G401 (cell line): Measurements from ENCODE around the gene AGTRAP. TPM values are rescaled to one million over a fixed set of nuclear protein-coding genes. Genes with fewer than 3 reads are reported as not detected.
A peak's percentile ranks its signal among the peaks of the same experiment; 100 is the strongest.

Experiments used
- DNase-seq: peaks from one replicate; pipeline ENCODE4 v3.0.0-alpha.2; 2015; ENCODE audit warnings: low spot score
- in situ Hi-C: cut with HindIII; loops from 2 replicates; pipeline ENCODE4 v1.10.0; 2016; ENCODE audit warnings: low sequenced_read_pairs, mixed read lengths
- total RNA-seq: library from RNA; depleted of rRNA; stranded (reverse); fragments of >200 nt; shearing (Covaris generic); gene quantifications from 2 replicates; pipeline ENCODE4 v1.2.3, GENCODE V29; 2014

Gene AGTRAP
- total RNA-seq, 1 experiment from 2014 or later, result 97.2 TPM

DNA sequence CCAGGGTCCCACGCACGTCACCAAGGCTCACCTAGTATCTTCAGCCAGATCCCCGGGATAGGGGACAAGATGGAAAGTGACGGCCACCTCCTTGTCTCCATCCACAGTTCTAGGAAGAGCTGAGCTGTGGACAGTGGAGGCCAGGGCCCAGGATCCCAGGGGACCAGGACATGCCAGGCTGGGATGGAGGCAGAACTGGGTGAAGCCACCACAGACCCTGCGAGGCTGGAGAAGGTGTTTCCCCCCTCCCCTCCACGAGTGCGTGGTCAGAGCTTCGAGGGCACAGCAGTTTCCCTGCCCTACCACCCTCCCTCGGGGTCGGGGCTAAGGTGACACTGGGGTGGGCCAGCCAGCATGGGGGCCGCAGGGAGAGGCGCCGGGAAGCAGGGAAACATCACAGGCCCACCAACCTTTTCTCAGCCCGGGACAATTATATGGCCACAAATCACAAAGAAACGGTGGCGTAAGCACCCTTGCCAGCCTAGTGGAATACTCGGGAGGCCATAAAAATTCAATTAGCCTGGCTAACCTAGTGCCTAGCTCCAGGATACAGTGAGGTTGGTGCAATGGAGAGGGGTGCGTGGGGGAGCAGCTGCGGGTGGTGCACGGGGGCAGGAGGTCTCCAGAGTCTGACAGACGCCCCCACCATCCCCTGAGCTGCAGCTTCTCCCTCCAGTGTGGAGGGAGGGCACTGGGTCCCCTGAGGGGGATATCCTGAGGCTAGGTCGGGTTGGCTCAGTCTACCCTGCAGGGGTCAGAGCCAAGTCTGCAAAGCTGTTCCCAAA lies 31.1 kb upstream of the AGTRAP start:
- in situ Hi-C loops, result no loop called here
- DNase-seq, result no peak

- in situ Hi-C loops, result no loop called here
- no peak for DNase-seq
Observed at GRCh38 chr1:11705596-11705995, 30.3 kb upstream of the AGTRAP start.

DNA sequence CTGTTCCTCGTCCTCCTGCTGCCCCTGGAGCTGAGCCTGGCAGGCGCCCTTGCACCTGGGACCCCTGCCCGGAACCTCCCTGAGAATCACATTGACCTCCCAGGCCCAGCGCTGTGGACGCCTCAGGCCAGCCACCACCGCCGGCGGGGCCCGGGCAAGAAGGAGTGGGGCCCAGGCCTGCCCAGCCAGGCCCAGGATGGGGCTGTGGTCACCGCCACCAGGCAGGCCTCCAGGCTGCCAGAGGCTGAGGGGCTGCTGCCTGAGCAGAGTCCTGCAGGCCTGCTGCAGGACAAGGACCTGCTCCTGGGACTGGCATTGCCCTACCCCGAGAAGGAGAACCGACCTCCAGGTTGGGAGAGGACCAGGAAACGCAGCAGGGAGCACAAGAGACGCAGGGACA lies 29.6 kb upstream of the AGTRAP start:
- in situ Hi-C loops, result no loop called here
- no peak for DNase-seq

DNA sequence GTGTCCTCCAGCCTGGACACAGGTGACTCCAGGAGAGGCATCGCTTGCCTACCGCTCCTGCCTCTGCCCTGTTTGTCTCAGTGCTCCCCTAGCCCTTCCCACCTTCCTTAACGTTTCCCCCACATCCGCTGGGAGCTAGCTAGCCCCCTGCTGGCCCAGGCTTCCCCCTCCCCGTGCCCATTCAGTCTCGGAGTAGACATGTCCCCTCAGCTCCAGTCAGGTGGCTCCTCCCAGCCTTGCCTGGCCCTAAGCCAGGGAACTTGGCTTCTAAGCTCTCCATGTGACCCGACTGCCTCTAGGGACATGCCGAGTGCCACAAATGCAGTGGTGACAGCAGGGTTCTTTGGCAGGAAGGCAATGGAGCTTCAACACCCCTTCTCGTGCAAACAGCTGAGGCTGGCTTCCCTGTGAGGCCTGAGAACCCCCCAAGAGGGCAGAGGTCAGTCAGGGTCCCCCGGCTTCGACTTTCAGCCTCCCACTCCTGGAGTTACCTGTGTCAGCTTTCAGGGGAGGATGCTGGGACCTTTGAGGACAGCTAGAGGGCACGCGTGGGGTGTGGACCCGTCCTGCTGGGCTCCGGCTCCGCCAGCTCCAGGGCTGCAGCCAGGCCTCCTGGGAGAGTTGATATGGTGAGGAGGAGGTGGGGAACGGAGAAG lies 28.2 kb upstream of the AGTRAP start:
- in situ Hi-C loops, result no loop called here
- DNase-seq, result peak; percentile 58

DNA sequence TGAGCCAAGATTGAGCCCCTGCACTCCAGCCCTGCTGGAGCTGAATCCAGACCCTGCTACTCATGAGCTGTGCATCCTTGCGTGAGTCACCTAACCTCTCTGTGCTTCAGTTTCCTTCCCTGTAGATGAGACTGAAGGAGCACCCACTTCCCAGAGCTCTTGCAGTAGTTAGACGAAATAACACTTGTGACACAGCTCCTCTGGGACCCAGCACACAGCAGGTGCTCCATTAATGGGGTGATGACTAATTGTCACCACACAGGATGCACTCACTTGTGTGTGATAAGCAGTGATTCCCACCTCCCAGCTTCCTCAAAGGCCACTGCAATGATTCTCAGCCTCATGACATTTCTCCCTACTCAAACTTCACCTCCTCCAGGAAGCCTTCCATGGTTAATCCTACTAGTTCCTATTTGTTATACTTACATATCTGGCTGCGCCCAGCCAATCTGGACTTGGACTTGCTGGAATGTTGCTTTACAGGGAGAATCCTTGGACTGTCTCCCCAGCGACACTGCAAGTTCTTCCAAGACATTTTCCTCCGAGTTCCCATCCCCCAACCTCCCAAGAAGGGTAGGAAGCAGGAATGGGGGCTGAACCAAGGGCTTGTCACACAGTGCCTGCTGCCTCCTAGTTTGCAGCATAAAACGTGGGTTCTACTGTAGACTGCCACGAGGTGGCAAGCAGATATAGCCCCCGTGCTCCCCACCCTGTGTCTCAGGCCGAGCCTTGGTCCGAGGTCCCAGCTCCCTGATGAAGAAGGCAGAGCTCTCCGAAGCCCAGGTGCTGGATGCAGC lies 27.2 kb upstream of the AGTRAP start:
- no peak for DNase-seq
- in situ Hi-C loops, result no loop called here

- in situ Hi-C loops, result no loop called here
- no peak for DNase-seq
Observed at GRCh38 chr1:11711490-11711889, 24.4 kb upstream of the AGTRAP start.

GRCh38 chr1:11712285-11712684 lies 23.7 kb upstream of the AGTRAP start:
- in situ Hi-C loops, result no loop called here
- DNase-seq, result no peak

DNA sequence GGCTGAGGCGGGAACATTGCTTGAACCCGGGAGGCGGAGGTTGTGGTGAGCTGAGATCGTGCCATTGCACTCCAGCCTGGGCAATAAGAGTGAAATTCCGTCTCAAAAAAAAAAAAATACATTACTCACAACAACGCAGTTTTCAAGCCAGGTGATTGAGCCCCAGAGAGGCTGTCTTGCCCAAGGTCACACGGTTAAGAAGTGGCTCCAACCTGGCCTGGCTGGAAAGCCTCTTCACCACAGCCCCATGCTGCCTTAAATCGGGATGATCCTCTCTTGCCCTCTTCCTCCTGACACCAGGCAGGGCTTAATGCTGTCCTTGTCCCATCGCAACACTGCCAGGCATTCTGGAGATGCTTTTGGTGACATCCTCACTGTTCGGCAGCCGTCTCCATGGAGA lies 22.8 kb upstream of the AGTRAP start:
- DNase-seq, result no peak
- in situ Hi-C loops, result no loop called here

GRCh38 chr1:11714831-11715575 lies 20.9 kb upstream of the AGTRAP start:
- peak; percentile 56 for DNase-seq
- in situ Hi-C loops, result no loop called here

DNA sequence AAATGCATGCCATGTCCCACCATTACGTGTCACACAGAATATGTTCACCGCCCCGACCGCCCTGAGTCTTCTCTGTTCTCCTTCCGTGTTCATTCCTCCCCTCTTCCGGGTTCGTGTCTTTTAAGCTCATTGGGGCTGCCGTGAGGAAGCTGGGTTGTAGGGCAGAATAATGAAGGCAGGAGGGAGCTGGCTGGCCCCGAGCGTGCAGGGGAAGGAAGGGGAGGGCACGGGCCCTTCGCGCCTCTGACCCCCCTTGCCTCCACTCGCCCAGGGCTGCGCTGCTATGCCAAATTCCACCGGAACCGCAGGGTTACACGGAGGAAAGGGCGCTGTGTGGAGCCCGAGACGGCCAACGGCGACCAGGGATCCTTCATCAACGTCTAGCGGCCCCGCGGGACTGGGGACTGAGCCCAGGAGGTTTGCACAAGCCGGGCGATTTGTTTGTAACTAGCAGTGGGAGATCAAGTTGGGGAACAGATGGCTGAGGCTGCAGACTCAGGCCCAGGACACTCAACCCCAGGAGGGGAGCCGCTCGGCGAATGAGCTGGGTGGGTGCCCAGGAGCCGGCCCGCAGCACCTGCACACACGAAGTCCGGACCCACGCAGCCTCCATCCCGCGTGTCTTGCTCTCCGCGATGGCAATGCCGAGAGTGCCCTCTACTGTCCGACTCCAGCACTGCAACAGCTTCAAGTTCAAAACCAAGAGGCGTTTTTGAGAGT lies 16.5 kb upstream of the AGTRAP start:
- in situ Hi-C loops, result no loop called here
- peak; percentile 92 for DNase-seq

GRCh38 chr1:11720033-11720376 lies 15.9 kb upstream of the AGTRAP start:
- in situ Hi-C loops, result no loop called here
- DNase-seq, result no peak

DNA sequence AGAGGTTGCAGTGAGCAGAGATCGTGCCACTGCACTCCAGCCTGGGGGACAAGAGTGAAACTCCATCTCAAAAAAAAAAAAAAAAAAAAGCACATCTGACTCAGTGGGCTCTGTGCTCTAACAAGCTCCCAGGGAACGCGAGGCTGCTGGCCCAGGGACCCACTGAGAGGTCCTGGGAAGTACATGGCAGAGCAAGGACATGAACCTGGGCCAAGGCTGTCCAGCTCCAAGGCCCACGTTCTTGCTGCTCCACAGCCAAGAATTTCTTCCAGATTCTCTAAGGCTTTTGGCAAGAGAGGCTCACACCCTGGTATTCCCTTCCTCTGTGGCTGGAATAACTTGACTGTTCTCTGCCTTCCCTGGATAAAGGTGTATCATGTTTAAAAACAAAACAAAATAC lies 15.4 kb upstream of the AGTRAP start:
- in situ Hi-C loops, result no loop called here
- DNase-seq, result no peak

DNA sequence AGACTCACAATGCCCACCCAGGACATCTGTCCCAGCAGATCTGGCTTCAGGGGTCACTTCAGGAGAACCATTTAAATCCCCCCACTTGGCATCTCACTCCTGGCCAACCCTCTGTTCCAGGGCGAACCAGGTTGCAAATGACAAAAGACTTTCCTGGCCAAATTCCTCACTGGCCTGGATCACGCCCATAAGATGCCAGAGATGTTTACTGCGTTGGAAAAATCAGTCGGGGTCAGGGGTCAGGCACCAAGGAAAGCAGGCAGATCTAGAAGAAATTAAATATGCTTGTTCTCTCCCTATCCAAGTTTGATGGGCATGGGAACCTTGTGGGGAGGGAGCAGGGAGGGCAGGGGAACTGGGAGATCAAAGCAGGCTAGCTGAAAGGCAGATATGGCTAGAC lies 14.6 kb upstream of the AGTRAP start:
- in situ Hi-C loops, result no loop called here
- no peak for DNase-seq

DNA sequence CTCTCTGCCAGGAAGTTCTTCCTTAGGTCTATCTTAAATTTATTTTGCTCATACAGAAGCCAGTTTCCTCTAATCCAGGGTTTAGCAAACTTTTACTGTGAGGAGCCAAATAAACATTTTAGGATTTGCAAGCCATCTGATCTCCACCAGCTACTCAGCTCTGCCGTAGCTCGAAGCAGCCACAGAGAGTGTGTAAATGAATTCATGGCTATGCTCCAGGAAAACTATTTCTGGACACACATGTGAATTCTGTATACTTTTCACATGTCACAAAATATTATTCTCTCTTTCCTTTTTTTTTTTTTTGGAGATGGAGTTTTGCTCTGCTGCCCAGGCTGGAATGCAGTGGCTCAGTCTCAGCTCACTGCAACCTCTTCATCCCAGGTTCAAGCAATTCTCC lies 13.4 kb upstream of the AGTRAP start:
- no peak for DNase-seq
- in situ Hi-C loops, result no loop called here

DNA sequence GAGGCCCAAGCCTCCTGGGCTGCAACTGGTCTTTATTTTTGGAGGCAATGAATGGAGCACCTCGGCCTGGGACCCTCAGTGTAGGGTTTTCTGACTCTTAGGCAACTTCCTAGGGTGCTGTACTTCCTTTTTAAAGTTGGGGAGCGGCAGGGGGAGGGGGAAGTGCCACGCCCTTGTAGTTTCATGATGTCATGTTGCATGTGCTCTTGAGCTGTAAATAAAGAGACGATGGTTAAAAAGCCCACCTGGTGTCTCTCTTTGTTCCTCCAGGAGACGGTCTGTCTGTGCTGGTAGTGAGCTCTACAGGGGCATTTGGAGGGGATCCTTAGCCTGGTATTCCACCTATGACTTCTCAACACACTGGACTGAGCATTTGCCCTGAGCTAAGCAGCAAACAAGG lies 10.3 kb upstream of the AGTRAP start:
- no peak for DNase-seq
- in situ Hi-C loops, result no loop called here

- in situ Hi-C loops, result no loop called here
- DNase-seq, result no peak
Observed at GRCh38 chr1:11727119-11727518, 8.8 kb upstream of the AGTRAP start.

GRCh38 chr1:11728126-11728806 lies 7.7 kb upstream of the AGTRAP start:
- no peak for DNase-seq
- in situ Hi-C loops, result no loop called here

GRCh38 chr1:11729155-11729497 lies 6.8 kb upstream of the AGTRAP start:
- in situ Hi-C loops, result no loop called here

More at GRCh38 chr1:11729155-11729497, 6.8 kb upstream of the AGTRAP start:
- no peak for DNase-seq
